ENCODE results near the gene ATOSB.
A peak's percentile ranks its signal among the peaks of the same experiment; 100 is the strongest.
"Not testable (repeated sequence)": the region's sequence is repeated elsewhere in the genome, so short reads cannot be mapped to it uniquely, and the experiment has no call there.

ATOSB gene

GRCh38 chr9:35115680-35116538, at the start of gene ATOSB:
Gene ATOSB (minus strand): TSS chr9:35115862. CDS start chr9:35108274, 7,588 bp downstream.
- peak; percentile 91 for DNase-seq

- DNase-seq, result no peak
Observed at GRCh38 chr9:35164711-35165110, 49.0 kb upstream of the ATOSB start.

- no peak for DNase-seq
Observed at GRCh38 chr9:35163413-35163812, 47.8 kb upstream of the ATOSB start.

- no peak for DNase-seq
Observed at GRCh38 chr9:35162605-35163315, 47.1 kb upstream of the ATOSB start.

GRCh38 chr9:35161713-35162604, 46.3 kb upstream of the ATOSB start, which contains the start of gene UNC13B:
Gene UNC13B (plus strand): TSS chr9:35162009. CDS start chr9:35162284, 275 bp downstream.
- DNase-seq, result peak; percentile 78

- DNase-seq, result no peak
Observed at GRCh38 chr9:35158501-35159280, 43.0 kb upstream of the ATOSB start.

GRCh38 chr9:35157836-35158235, 42.2 kb upstream of the ATOSB start:
- not testable (repeated sequence) for DNase-seq

- no peak for DNase-seq
Observed at GRCh38 chr9:35156781-35157180, 41.1 kb upstream of the ATOSB start.

- no peak for DNase-seq
Observed at GRCh38 chr9:35152926-35153325, 37.3 kb upstream of the ATOSB start.

- not testable (repeated sequence) for DNase-seq
Observed at GRCh38 chr9:35147941-35148563, 32.4 kb upstream of the ATOSB start.

- no peak for DNase-seq
Observed at GRCh38 chr9:35142037-35142436, 26.4 kb upstream of the ATOSB start.

GRCh38 chr9:35140093-35140492, 24.4 kb upstream of the ATOSB start:
- no peak for DNase-seq

- no peak for DNase-seq
Observed at GRCh38 chr9:35136866-35137265, 21.2 kb upstream of the ATOSB start.

- no peak for DNase-seq
Observed at GRCh38 chr9:35135988-35136387, 20.3 kb upstream of the ATOSB start.

- DNase-seq, result no peak
Observed at GRCh38 chr9:35134920-35135319, 19.3 kb upstream of the ATOSB start.

- DNase-seq, result peak; percentile 78
Observed at GRCh38 chr9:35116898-35117551, 1.4 kb upstream of the ATOSB start.

GRCh38 chr9:35116539-35116897, 856 bp upstream of the ATOSB start:
- DNase-seq, result no peak

GRCh38 chr9:35114840-35115628, 628 bp downstream of the ATOSB start:
- DNase-seq, result peak; percentile 33

GRCh38 chr9:35114113-35114839, 1.4 kb downstream of the ATOSB start:
- peak; percentile 65 for DNase-seq
